ENCODE results near the gene BICD2.

The BICD2 gene

GRCh38 chr9:92709240-92709639, 55.4 kb downstream of the BICD2 start:
- TF ChIP-seq, protein P1, sequence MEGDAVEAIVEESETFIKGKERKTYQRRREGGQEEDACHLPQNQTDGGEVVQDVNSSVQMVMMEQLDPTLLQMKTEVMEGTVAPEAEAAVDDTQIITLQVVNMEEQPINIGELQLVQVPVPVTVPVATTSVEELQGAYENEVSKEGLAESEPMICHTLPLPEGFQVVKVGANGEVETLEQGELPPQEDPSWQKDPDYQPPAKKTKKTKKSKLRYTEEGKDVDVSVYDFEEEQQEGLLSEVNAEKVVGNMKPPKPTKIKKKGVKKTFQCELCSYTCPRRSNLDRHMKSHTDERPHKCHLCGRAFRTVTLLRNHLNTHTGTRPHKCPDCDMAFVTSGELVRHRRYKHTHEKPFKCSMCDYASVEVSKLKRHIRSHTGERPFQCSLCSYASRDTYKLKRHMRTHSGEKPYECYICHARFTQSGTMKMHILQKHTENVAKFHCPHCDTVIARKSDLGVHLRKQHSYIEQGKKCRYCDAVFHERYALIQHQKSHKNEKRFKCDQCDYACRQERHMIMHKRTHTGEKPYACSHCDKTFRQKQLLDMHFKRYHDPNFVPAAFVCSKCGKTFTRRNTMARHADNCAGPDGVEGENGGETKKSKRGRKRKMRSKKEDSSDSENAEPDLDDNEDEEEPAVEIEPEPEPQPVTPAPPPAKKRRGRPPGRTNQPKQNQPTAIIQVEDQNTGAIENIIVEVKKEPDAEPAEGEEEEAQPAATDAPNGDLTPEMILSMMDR (IDR thresholded peaks at IDR 0.05; ENCODE audit: low read depth, low read length, poor library complexity, severe bottlenecking), result no peak
- TF ChIP-seq EZH2phosphoT487 (IDR thresholded peaks at IDR 0.05; ENCODE audit: borderline replicate concordance, low read length), result no peak
- Histone ChIP-seq H3K4me2 (ENCODE audit: low read length) (no peak overlapping the region), H4K20me1 (ENCODE audit: control insufficient read depth, insufficient read depth, low read depth, low read length) (no peaks in the 10 kb centered on the region), H3K36me3 (ENCODE audit: control insufficient read depth, low read length) (peaks cover 48% of the 10 kb centered on the region), H3K27me3 (ENCODE audit: control insufficient read depth, low read length) (no peaks in the 10 kb centered on the region), H3K9me2 (replicated peaks; ENCODE audit: control insufficient read depth, low read length) (no peaks in the 10 kb centered on the region), H3K27ac (ENCODE audit: low read depth, low read length) (no peak overlapping the region), H3K4me1 (ENCODE audit: control insufficient read depth, low read length) (peaks cover 13% of the 10 kb centered on the region), H3K79me2 (ENCODE audit: control insufficient read depth, low read length) (no peaks in the 10 kb centered on the region), H3K4me3 (ENCODE audit: low read length) (no peak overlapping the region), H3K9me3 (ENCODE audit: control insufficient read depth, insufficient read depth, low read length) (no peaks in the 10 kb centered on the region), H3F3A (ENCODE audit: control insufficient read depth, insufficient read depth) (peaks cover 15% of the 10 kb centered on the region)

DNA sequence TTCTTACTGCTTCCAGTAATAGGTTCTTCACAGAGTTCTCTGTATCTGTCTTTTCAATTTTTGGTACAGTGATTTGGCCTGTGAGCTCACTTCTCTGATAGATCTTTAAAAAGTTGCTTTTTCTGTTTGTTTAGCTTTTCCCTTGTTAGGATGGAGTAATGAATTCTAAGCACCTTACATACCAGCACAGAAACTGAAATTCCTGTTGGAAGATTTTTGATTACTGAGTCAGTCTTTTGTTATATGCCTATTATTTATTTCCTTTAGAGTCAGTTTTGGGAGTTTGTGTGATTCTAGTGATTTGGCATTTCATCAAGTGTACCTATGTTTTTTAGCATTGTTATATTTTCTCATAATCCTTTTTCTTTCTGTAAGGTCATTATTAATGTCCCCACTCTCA, 57.1 kb downstream of the BICD2 start:
- Histone ChIP-seq H3K4me2 (ENCODE audit: low read length) (no peak overlapping the region), H3K4me3 (ENCODE audit: low read length) (no peak overlapping the region), H4K20me1 (ENCODE audit: control insufficient read depth, insufficient read depth, low read depth, low read length) (no peaks in the 10 kb centered on the region), H3K36me3 (ENCODE audit: control insufficient read depth, low read length) (peaks cover 30% of the 10 kb centered on the region), H3K79me2 (ENCODE audit: control insufficient read depth, low read length) (no peaks in the 10 kb centered on the region), H3K4me1 (ENCODE audit: control insufficient read depth, low read length) (peaks cover 7% of the 10 kb centered on the region), H3K9me3 (ENCODE audit: control insufficient read depth, insufficient read depth, low read length) (no peaks in the 10 kb centered on the region), H3K27me3 (ENCODE audit: control insufficient read depth, low read length) (no peaks in the 10 kb centered on the region), H3K9me2 (replicated peaks; ENCODE audit: control insufficient read depth, low read length) (no peaks in the 10 kb centered on the region), H3F3A (ENCODE audit: control insufficient read depth, insufficient read depth) (peaks cover 15% of the 10 kb centered on the region), H3K27ac (ENCODE audit: low read depth, low read length) (no peak overlapping the region)
- TF ChIP-seq, protein P1 (IDR thresholded peaks at IDR 0.05; ENCODE audit: low read depth, low read length, poor library complexity, severe bottlenecking), result no peak
- no peak for TF ChIP-seq EZH2phosphoT487 (IDR thresholded peaks at IDR 0.05; ENCODE audit: borderline replicate concordance, low read length)

DNA sequence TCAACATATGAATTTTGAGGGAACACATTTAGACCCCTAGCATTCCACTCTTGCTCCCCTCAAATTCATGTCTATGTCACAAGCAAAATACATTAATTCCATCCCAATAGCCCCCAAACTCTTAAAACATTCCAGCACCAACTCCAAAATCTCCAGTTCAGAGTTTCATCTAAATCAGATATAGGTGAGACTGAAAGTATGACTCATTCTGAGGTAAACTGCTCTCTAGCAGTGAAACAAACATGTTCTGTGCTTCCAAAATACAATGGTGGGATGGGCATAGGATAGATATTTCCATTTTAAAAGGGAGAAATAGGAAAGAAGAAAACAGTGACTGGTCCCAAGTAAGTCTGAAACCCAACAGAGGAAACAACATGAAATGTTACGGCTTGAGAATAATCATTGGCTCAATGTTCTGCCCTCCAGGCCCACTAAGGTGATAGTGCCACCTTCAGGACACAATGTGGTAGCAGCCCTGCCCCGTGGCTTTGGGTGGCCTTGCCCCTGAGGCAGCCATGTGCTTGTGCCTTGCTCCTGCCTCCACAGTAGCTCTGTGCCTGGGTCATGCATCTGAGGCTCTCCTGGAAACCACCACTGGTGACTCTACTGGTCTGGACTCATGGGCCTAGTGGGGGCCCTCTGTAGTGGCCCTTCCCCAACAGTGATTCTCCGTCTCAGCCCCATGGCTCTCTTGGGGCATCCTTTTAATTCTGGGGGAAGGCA, 58.3 kb downstream of the BICD2 start:
- Histone ChIP-seq H3K79me2 (ENCODE audit: control insufficient read depth, low read length) (no peaks in the 10 kb centered on the region), H3K27me3 (ENCODE audit: control insufficient read depth, low read length) (no peaks in the 10 kb centered on the region), H3K9me2 (replicated peaks; ENCODE audit: control insufficient read depth, low read length) (no peaks in the 10 kb centered on the region), H3K9me3 (ENCODE audit: control insufficient read depth, insufficient read depth, low read length) (no peaks in the 10 kb centered on the region), H3K36me3 (ENCODE audit: control insufficient read depth, low read length) (peaks cover 21% of the 10 kb centered on the region), H3K4me3 (ENCODE audit: low read length) (no peak overlapping the region), H3K4me2 (ENCODE audit: low read length) (no peak overlapping the region), H3F3A (ENCODE audit: control insufficient read depth, insufficient read depth) (peaks cover 15% of the 10 kb centered on the region), H3K4me1 (ENCODE audit: control insufficient read depth, low read length) (no peaks in the 10 kb centered on the region), H4K20me1 (ENCODE audit: control insufficient read depth, insufficient read depth, low read depth, low read length) (no peaks in the 10 kb centered on the region), H3K27ac (ENCODE audit: low read depth, low read length) (no peak overlapping the region)
- TF ChIP-seq, protein P1 (IDR thresholded peaks at IDR 0.05; ENCODE audit: low read depth, low read length, poor library complexity, severe bottlenecking), result peak; percentile 80
- TF ChIP-seq EZH2phosphoT487 (IDR thresholded peaks at IDR 0.05; ENCODE audit: borderline replicate concordance, low read length), result no peak
